Activated T-cell treated with anti-CD3 and anti-CD28 coated beads, Interleukin-2, amount 50 U/mL, for 4 hours (primary cell): Measurements from ENCODE around the gene RNU5B-1. TPM values are rescaled to one million over a fixed set of nuclear protein-coding genes. Genes with fewer than 3 reads are reported as not detected.
"Not testable (repeated sequence)": the region's sequence is repeated elsewhere in the genome, so short reads cannot be mapped to it uniquely, and the experiment has no call there.

Source experiments
- ATAC-seq, 2 donors: fragments of 200-7000 bp; cut with Tn5 transposase; one replicate each; pipeline ENCODE4 v1.10.0; 2021
- DNase-seq: peaks from one replicate; pipeline ENCODE4 v3.0.0-alpha.2; 2020
- H3K27me3 Mint-ChIP-seq: one replicate; pipeline ENCODE4 v1.8.0; 2021; ENCODE audit warnings: low read depth, mixed read lengths
- H3K36me3 Mint-ChIP-seq: one replicate; pipeline ENCODE4 v1.8.0; 2022; ENCODE audit warnings: mixed read lengths; ENCODE audit not compliant: insufficient read depth
- H3K4me1 Mint-ChIP-seq: one replicate; pipeline ENCODE4 v1.8.0; 2021; ENCODE audit warnings: low read depth, mixed read lengths
- H3K4me3 Mint-ChIP-seq: one replicate; pipeline ENCODE4 v1.8.0; 2021; ENCODE audit warnings: mild to moderate bottlenecking, moderate library complexity, mixed read lengths
- H3K9me3 Mint-ChIP-seq: one replicate; pipeline ENCODE4 v1.8.0; 2021; ENCODE audit warnings: mixed read lengths
- total RNA-seq, 3 donors: library from RNA; stranded (reverse); gene quantifications; one replicate each; pipeline ENCODE4 v1.2.1, GENCODE V29; 2021

RNU5B-1 gene
- total RNA-seq, 3 donors from 2014 or later = 14.0 TPM; not detected in 2

- Mint-ChIP-seq H3K4me1 (peaks cover 2% of the 10 kb centered on the region), H3K27me3 (peaks cover 14% of the 10 kb centered on the region), H3K36me3 (no peaks in the 10 kb centered on the region), H3K9me3 (no peaks in the 10 kb centered on the region), H3K4me3 (no peak overlapping the region)
- DNase-seq (no peak), ATAC-seq (no peak)
Observed at GRCh38 chr15:65337436-65338070, 33.1 kb downstream of the RNU5B-1 start.

GRCh38 chr15:65338366-65338765, 33.9 kb downstream of the RNU5B-1 start:
- ATAC-seq (no peak), DNase-seq (no peak)
- Mint-ChIP-seq H3K9me3 (no peaks in the 10 kb centered on the region), H3K27me3 (peaks cover 14% of the 10 kb centered on the region), H3K4me1 (peaks cover 2% of the 10 kb centered on the region), H3K36me3 (no peaks in the 10 kb centered on the region), H3K4me3 (no peak overlapping the region)

- no peak overlapping the region for H3K4me3 Mint-ChIP-seq
- no peaks in the 10 kb centered on the region for H3K9me3 Mint-ChIP-seq
- DNase-seq = no peak
- H3K36me3 Mint-ChIP-seq = no peaks in the 10 kb centered on the region
- no peak for ATAC-seq
- peaks cover 14% of the 10 kb centered on the region for H3K27me3 Mint-ChIP-seq
- H3K4me1 Mint-ChIP-seq = peaks cover 2% of the 10 kb centered on the region
Observed at GRCh38 chr15:65338823-65339222, 34.3 kb downstream of the RNU5B-1 start.

- peaks cover 11% of the 10 kb centered on the region for H3K27me3 Mint-ChIP-seq
- DNase-seq (no peak), ATAC-seq (no peak)
- no peaks in the 10 kb centered on the region for H3K36me3 Mint-ChIP-seq
- H3K4me1 Mint-ChIP-seq = peaks cover 2% of the 10 kb centered on the region
- no peak overlapping the region for H3K4me3 Mint-ChIP-seq
- H3K9me3 Mint-ChIP-seq = no peaks in the 10 kb centered on the region
Observed at GRCh38 chr15:65339416-65339815, 34.9 kb downstream of the RNU5B-1 start.

- Mint-ChIP-seq H3K9me3 (no peaks in the 10 kb centered on the region), H3K27me3 (peaks cover 11% of the 10 kb centered on the region), H3K36me3 (no peaks in the 10 kb centered on the region), H3K4me1 (peaks cover 2% of the 10 kb centered on the region), H3K4me3 (no peak overlapping the region)
- no peak for DNase-seq
- no peak for ATAC-seq
Observed at GRCh38 chr15:65339920-65340319, 35.4 kb downstream of the RNU5B-1 start.

GRCh38 chr15:65342493-65342892, 38.0 kb downstream of the RNU5B-1 start:
- H3K36me3 Mint-ChIP-seq = no peaks in the 10 kb centered on the region
- DNase-seq (no peak), ATAC-seq (no peak)
- H3K9me3 Mint-ChIP-seq = no peaks in the 10 kb centered on the region
- peaks cover 12% of the 10 kb centered on the region for H3K27me3 Mint-ChIP-seq
- H3K4me1 Mint-ChIP-seq = peaks cover 2% of the 10 kb centered on the region
- H3K4me3 Mint-ChIP-seq = no peak overlapping the region

- peaks cover 2% of the 10 kb centered on the region for H3K4me1 Mint-ChIP-seq
- DNase-seq = no peak
- H3K4me3 Mint-ChIP-seq = no peak overlapping the region
- H3K36me3 Mint-ChIP-seq = no peaks in the 10 kb centered on the region
- peaks cover 12% of the 10 kb centered on the region for H3K27me3 Mint-ChIP-seq
- ATAC-seq = no peak
- no peaks in the 10 kb centered on the region for H3K9me3 Mint-ChIP-seq
Observed at GRCh38 chr15:65343374-65343981, 39.0 kb downstream of the RNU5B-1 start.

GRCh38 chr15:65344214-65344913, 39.9 kb downstream of the RNU5B-1 start:
- no peak for ATAC-seq
- Mint-ChIP-seq H3K9me3 (no peaks in the 10 kb centered on the region), H3K36me3 (no peaks in the 10 kb centered on the region), H3K27me3 (peaks cover 12% of the 10 kb centered on the region), H3K4me1 (peaks cover 2% of the 10 kb centered on the region), H3K4me3 (no peak overlapping the region)
- DNase-seq = no peak

- H3K4me1 Mint-ChIP-seq = no peaks in the 10 kb centered on the region
- no peaks in the 10 kb centered on the region for H3K9me3 Mint-ChIP-seq
- no peaks in the 10 kb centered on the region for H3K36me3 Mint-ChIP-seq
- DNase-seq (no peak), ATAC-seq (no peak)
- H3K4me3 Mint-ChIP-seq = no peak overlapping the region
- peaks cover 11% of the 10 kb centered on the region for H3K27me3 Mint-ChIP-seq
Observed at GRCh38 chr15:65344914-65345275, 40.4 kb downstream of the RNU5B-1 start.

- no peaks in the 10 kb centered on the region for H3K9me3 Mint-ChIP-seq
- H3K27me3 Mint-ChIP-seq = peaks cover 20% of the 10 kb centered on the region
- no peaks in the 10 kb centered on the region for H3K36me3 Mint-ChIP-seq
- H3K4me3 Mint-ChIP-seq = no peak overlapping the region
- H3K4me1 Mint-ChIP-seq = no peaks in the 10 kb centered on the region
- no peak for DNase-seq
- no peak for ATAC-seq
Observed at GRCh38 chr15:65346856-65347598, 42.5 kb downstream of the RNU5B-1 start.

GRCh38 chr15:65347756-65348155, 43.3 kb downstream of the RNU5B-1 start:
- not testable (repeated sequence) for ATAC-seq, DNase-seq, H3K36me3 Mint-ChIP-seq, H3K4me1 Mint-ChIP-seq, H3K4me3 Mint-ChIP-seq, H3K9me3 Mint-ChIP-seq
- peaks cover 21% of the 10 kb centered on the region for H3K27me3 Mint-ChIP-seq

- Mint-ChIP-seq H3K27me3 (peaks cover 36% of the 10 kb centered on the region), H3K9me3 (peaks cover 3% of the 10 kb centered on the region), H3K36me3 (no peaks in the 10 kb centered on the region), H3K4me3 (no peak overlapping the region), H3K4me1 (no peaks in the 10 kb centered on the region)
- DNase-seq (no peak), ATAC-seq (no peak)
Observed at GRCh38 chr15:65349338-65349737, 44.9 kb downstream of the RNU5B-1 start.

GRCh38 chr15:65351972-65352371, 47.5 kb downstream of the RNU5B-1 start:
- not testable (repeated sequence) for H3K4me1 Mint-ChIP-seq, ATAC-seq, H3K36me3 Mint-ChIP-seq, H3K4me3 Mint-ChIP-seq, DNase-seq, H3K9me3 Mint-ChIP-seq
- H3K27me3 Mint-ChIP-seq = peaks cover 47% of the 10 kb centered on the region
